IMR-90 (cell line): ENCODE data around the gene LRRC72.
A peak's percentile ranks its signal among the peaks of the same experiment; 100 is the strongest.

Source experiments
- BHLHE40 ChIP-seq: fragments of 150-350 bp; IDR thresholded peaks from 2 replicates; pipeline ENCODE4 v1.6.1; 2016; ENCODE audit warnings: mild to moderate bottlenecking, low read depth, low read length
- CEBPB ChIP-seq: IDR thresholded peaks from 2 replicates; pipeline ENCODE4 v1.6.1; 2012; ENCODE audit warnings: low read depth, low read length, improper control_type of control experiment
- CHD1 ChIP-seq: IDR thresholded peaks from 2 replicates; pipeline ENCODE4 v1.6.1; 2012; ENCODE audit warnings: low read depth, low read length, improper control_type of control experiment
- FOS ChIP-seq: fragments of 150-350 bp; IDR thresholded peaks from 2 replicates; pipeline ENCODE4 v1.6.1; 2016; ENCODE audit warnings: low read depth, low read length
- MAFK ChIP-seq: IDR thresholded peaks from 2 replicates; pipeline ENCODE4 v1.6.1; 2012; ENCODE audit warnings: low read depth, low read length, improper control_type of control experiment
- NFE2L2 ChIP-seq: fragments of 150-350 bp; IDR thresholded peaks from 2 replicates; pipeline ENCODE4 v1.6.1; 2016; ENCODE audit warnings: low read depth, mild to moderate bottlenecking, low read length
- POLR2A ChIP-seq: IDR thresholded peaks from 2 replicates; pipeline ENCODE4 v1.6.1; 2012; ENCODE audit warnings: mild to moderate bottlenecking, low read depth, low read length
- RFX5 ChIP-seq: IDR thresholded peaks from 2 replicates; pipeline ENCODE4 v1.8.0; 2012; ENCODE audit warnings: low read depth, mild to moderate bottlenecking, low read length, moderate library complexity
- SMC3 ChIP-seq: fragments of 150-350 bp; IDR thresholded peaks from 2 replicates; pipeline ENCODE4 v1.6.1; 2016; ENCODE audit warnings: low read depth, mild to moderate bottlenecking, antibody characterized with exemption, low read length, moderate library complexity
- TF ChIP-seq, protein P1 (sequence below): conservative IDR thresholded peaks from 2 replicates; pipeline ENCODE4 v1.5.1; 2012; ENCODE audit warnings: mild to moderate bottlenecking, low read depth, low read length, improper control_type of control experiment
- TF ChIP-seq, protein P2 (sequence below): fragments of 150-350 bp; IDR thresholded peaks from 2 replicates; pipeline ENCODE4 v1.6.1; 2016; ENCODE audit warnings: low read depth, mild to moderate bottlenecking, low read length, moderate library complexity, borderline replicate concordance

DNA sequence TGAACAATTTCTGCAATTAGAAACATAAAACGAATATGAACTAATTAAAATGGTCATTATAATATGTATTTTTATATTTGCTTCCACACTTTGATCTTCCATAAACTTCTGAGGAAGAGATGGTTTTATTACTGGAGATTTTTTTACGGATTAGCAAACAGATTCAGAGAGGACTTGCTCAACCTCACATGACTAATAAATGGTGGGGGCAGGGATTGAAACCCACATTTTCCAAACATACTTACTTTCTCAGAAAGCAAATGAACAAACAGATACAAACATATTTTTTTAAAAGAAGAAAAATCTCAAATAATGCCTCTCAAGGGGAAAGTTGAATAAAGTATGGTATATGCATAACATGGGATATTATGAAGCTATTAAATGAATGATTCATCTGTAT lies 100.6 kb downstream of the LRRC72 start:
- TF ChIP-seq, protein P1, sequence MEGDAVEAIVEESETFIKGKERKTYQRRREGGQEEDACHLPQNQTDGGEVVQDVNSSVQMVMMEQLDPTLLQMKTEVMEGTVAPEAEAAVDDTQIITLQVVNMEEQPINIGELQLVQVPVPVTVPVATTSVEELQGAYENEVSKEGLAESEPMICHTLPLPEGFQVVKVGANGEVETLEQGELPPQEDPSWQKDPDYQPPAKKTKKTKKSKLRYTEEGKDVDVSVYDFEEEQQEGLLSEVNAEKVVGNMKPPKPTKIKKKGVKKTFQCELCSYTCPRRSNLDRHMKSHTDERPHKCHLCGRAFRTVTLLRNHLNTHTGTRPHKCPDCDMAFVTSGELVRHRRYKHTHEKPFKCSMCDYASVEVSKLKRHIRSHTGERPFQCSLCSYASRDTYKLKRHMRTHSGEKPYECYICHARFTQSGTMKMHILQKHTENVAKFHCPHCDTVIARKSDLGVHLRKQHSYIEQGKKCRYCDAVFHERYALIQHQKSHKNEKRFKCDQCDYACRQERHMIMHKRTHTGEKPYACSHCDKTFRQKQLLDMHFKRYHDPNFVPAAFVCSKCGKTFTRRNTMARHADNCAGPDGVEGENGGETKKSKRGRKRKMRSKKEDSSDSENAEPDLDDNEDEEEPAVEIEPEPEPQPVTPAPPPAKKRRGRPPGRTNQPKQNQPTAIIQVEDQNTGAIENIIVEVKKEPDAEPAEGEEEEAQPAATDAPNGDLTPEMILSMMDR: no peak
- no peak for TF ChIP-seq MAFK
- TF ChIP-seq SMC3: no peak
- TF ChIP-seq FOS: no peak
- TF ChIP-seq CEBPB: peak; percentile 83
- no peak for TF ChIP-seq POLR2A
- no peak for TF ChIP-seq RFX5
- peak; percentile 90 for TF ChIP-seq BHLHE40
- TF ChIP-seq NFE2L2: no peak
- TF ChIP-seq CHD1: no peak
- TF ChIP-seq, protein P2, sequence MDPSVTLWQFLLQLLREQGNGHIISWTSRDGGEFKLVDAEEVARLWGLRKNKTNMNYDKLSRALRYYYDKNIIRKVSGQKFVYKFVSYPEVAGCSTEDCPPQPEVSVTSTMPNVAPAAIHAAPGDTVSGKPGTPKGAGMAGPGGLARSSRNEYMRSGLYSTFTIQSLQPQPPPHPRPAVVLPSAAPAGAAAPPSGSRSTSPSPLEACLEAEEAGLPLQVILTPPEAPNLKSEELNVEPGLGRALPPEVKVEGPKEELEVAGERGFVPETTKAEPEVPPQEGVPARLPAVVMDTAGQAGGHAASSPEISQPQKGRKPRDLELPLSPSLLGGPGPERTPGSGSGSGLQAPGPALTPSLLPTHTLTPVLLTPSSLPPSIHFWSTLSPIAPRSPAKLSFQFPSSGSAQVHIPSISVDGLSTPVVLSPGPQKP: no peak
